Dedifferentiated amniotic fluid mesenchymal stem cell (primary cell): ENCODE data around the gene UST.
"Not testable (repeated sequence)": the region's sequence is repeated elsewhere in the genome, so short reads cannot be mapped to it uniquely, and the experiment has no call there.

Experiments used
- DNase-seq: peaks from one replicate; pipeline ENCODE4 v3.0.0-alpha.2; 2016; ENCODE audit errors: extremely low spot score

Gene UST

GRCh38 chr6:148973538-148974208 lies 226.8 kb downstream of the UST start:
- peak; percentile 62 for DNase-seq

- DNase-seq: no peak
Observed at GRCh38 chr6:148974351-148974750, 227.5 kb downstream of the UST start.

GRCh38 chr6:148978298-148978697 lies 231.5 kb downstream of the UST start:
- DNase-seq: not testable (repeated sequence)

GRCh38 chr6:148979014-148979901 lies 232.4 kb downstream of the UST start:
- no peak for DNase-seq

- no peak for DNase-seq
Observed at GRCh38 chr6:148980234-148980633, 233.4 kb downstream of the UST start.

GRCh38 chr6:148981515-148981914 lies 234.7 kb downstream of the UST start:
- DNase-seq: no peak

- DNase-seq: no peak
Observed at GRCh38 chr6:148983101-148983761, 236.4 kb downstream of the UST start.

- DNase-seq: no peak
Observed at GRCh38 chr6:148983966-148984365, 237.1 kb downstream of the UST start.

- DNase-seq: no peak
Observed at GRCh38 chr6:148984531-148985056, 237.8 kb downstream of the UST start.

- DNase-seq: no peak
Observed at GRCh38 chr6:148985499-148985898, 238.7 kb downstream of the UST start.

GRCh38 chr6:148986608-148987007 lies 239.8 kb downstream of the UST start:
- DNase-seq: no peak

GRCh38 chr6:148987982-148988381 lies 241.2 kb downstream of the UST start:
- no peak for DNase-seq

GRCh38 chr6:148989585-148989984 lies 242.8 kb downstream of the UST start:
- DNase-seq: no peak

- DNase-seq: no peak
Observed at GRCh38 chr6:148990403-148990802, 243.6 kb downstream of the UST start.

- no peak for DNase-seq
Observed at GRCh38 chr6:148996815-148997214, 250.0 kb downstream of the UST start.

- DNase-seq: peak; percentile 67
Observed at GRCh38 chr6:148997865-148998264, 251.0 kb downstream of the UST start.

GRCh38 chr6:148998704-148999103 lies 251.9 kb downstream of the UST start:
- DNase-seq: no peak

GRCh38 chr6:148999501-148999900 lies 252.7 kb downstream of the UST start:
- no peak for DNase-seq

- DNase-seq: peak; percentile 75
Observed at GRCh38 chr6:148999929-149000468, 253.2 kb downstream of the UST start.

- DNase-seq: no peak
Observed at GRCh38 chr6:149001422-149001821, 254.6 kb downstream of the UST start.

- no peak for DNase-seq
Observed at GRCh38 chr6:149003560-149003959, 256.7 kb downstream of the UST start.

- no peak for DNase-seq
Observed at GRCh38 chr6:149004664-149005063, 257.8 kb downstream of the UST start.
